Esophagus squamous epithelium (tissue), 5 donors: Measurements from ENCODE around the gene AUTS2. TPM values are rescaled to one million over a fixed set of nuclear protein-coding genes. Genes with fewer than 3 reads are reported as not detected.

Experiments used
- DNase-seq: peaks from one replicate; lab custom pipeline; 2025; lab: John Stamatoyannopoulos, UW
- H3K27ac ChIP-seq, 4 donors: fragments of 200-600 bp; sonication (generic); one replicate each; pipeline ENCODE4 v1.5.1; 2016 to 2019; ENCODE audit warnings: mild to moderate bottlenecking in 1 of 4
- H3K27me3 ChIP-seq, 4 donors: fragments of 200-600 bp; sonication (generic); 1 replicate in 3 of 4; 2 replicates in 1 of 4; pipeline versions ENCODE4 v1.5.1 to v1.6.0; 2017 to 2021; ENCODE audit warnings: antibody characterized with exemption in 1 of 4
- H3K36me3 ChIP-seq, 3 donors: fragments of 200-600 bp; sonication (generic); one replicate each; pipeline ENCODE4 v1.5.1; 2016 to 2019
- H3K4me1 ChIP-seq, 3 donors: fragments of 200-600 bp; sonication (generic); one replicate each; pipeline ENCODE4 v1.5.1; 2017 to 2019
- H3K4me3 ChIP-seq, 4 donors: fragments of 200-600 bp; sonication (generic); 1 replicate in 3 of 4; 2 replicates in 1 of 4; pipeline ENCODE4 v1.5.1; 2016 to 2019; ENCODE audit warnings: mild to moderate bottlenecking in 2 of 4, moderate library complexity in 1 of 4
- H3K9me3 ChIP-seq, 3 donors: fragments of 200-600 bp; sonication (generic); one replicate each; pipeline ENCODE4 v1.5.1; 2016 to 2019
- POLR2A ChIP-seq, 4 donors: fragments of 450-650 bp; IDR thresholded peaks; one replicate each; pipeline ENCODE4 v1.6.1; 2017; ENCODE audit warnings: antibody characterized with exemption in 4 of 4, mild to moderate bottlenecking in 4 of 4, moderate library complexity in 3 of 4
- WGBS, 2 donors: methylation state at CpG; one replicate each; pipeline ENCODE4 v1.1.5; 2018; 5-methylcytosine and 5-hydroxymethylcytosine counted together
- intact Hi-C: fragments of 100-400 bp; cut with DNase I; formaldehyde crosslinking; loops from one replicate; pipeline ENCODE4 v1.15.0; 2022
- total RNA-seq, 4 donors: library from RNA; depleted of rRNA; stranded (reverse); fragments of >200 nt; gene quantifications; one replicate each; pipeline ENCODE4 v1.1.0, GENCODE V29; 2016
- TF ChIP-seq, protein P1 (sequence below), 6 experiments: fragments of 450-650 bp in 4 of 6; fragments of 200-600 bp in 2 of 6; sonication (generic) in 2 of 6; IDR thresholded peaks; one replicate each; pipeline ENCODE4 v1.5.1; 2016 to 2019; ENCODE audit warnings: antibody characterized with exemption in 6 of 6, mild to moderate bottlenecking in 4 of 6, moderate library complexity in 4 of 6
- donor health status: DM: yes; HTN: yes; CAD: no.

The AUTS2 gene
- total RNA-seq, 4 donors from 2014 or later = 9.5 to 36.2 (median 23.0) TPM

DNA sequence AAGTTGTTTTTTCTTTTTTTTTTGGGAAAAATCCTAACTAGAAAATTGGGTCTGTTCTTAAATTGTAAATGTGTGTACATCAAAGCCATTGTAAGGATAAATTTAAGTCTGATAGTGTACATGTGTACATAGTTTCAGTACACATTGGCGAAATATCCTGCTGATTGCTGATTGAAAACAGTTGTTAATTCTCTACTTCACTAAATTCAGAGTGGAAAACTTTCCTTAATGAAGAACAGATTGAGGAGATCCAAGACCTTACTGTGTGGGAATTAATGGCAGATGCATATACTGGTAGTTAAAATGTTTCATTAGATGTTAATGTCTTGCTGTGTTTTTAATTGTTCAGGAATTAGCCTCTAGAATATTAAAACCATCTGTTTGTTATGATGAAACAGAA, 506.0 kb downstream of the AUTS2 start:
- H3K9me3 ChIP-seq = no peaks in the 10 kb centered on the region
- no peak overlapping the region for H3K27ac ChIP-seq
- H3K36me3 ChIP-seq = no peaks in the 10 kb centered on the region
- TF ChIP-seq POLR2A (IDR thresholded peaks at IDR 0.05) = no peak
- TF ChIP-seq, protein P1, sequence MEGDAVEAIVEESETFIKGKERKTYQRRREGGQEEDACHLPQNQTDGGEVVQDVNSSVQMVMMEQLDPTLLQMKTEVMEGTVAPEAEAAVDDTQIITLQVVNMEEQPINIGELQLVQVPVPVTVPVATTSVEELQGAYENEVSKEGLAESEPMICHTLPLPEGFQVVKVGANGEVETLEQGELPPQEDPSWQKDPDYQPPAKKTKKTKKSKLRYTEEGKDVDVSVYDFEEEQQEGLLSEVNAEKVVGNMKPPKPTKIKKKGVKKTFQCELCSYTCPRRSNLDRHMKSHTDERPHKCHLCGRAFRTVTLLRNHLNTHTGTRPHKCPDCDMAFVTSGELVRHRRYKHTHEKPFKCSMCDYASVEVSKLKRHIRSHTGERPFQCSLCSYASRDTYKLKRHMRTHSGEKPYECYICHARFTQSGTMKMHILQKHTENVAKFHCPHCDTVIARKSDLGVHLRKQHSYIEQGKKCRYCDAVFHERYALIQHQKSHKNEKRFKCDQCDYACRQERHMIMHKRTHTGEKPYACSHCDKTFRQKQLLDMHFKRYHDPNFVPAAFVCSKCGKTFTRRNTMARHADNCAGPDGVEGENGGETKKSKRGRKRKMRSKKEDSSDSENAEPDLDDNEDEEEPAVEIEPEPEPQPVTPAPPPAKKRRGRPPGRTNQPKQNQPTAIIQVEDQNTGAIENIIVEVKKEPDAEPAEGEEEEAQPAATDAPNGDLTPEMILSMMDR (IDR thresholded peaks at IDR 0.05) = no peak
- H3K4me1 ChIP-seq = peaks cover 0 to 4% (median 0%) of the 10 kb centered on the region in 3 donors
- intact Hi-C loops = no loop called here
- no peaks in the 10 kb centered on the region for H3K27me3 ChIP-seq
- WGBS, 2 donors = 86 to 94% methylated on average over 1 of the region's 1 CpG
- DNase-seq = no peak
- H3K4me3 ChIP-seq = no peak overlapping the region

DNA sequence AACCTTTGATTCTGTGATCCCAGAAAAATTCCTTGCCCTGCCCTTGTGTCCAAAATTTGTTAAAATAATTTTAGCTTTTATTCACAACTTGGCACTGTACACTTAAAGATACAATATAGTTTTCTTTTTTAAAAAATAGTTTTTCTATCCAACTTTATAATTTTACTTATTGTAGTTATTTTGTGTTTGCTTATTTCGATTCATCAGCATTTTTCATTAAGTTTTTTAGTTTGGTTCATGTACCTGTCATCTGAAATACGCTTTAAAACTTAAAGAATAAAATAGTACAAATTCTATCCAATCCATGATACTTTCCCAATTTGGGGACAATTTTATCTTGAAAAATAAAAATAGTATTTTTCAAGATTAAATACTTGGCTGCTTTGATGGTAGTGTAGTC, 514.8 kb downstream of the AUTS2 start:
- WGBS, 2 donors = 84 to 88% methylated on average over 2 of the region's 2 CpGs
- no peaks in the 10 kb centered on the region for H3K27me3 ChIP-seq
- DNase-seq = no peak
- intact Hi-C loops = no loop called here
- H3K9me3 ChIP-seq = no peaks in the 10 kb centered on the region
- no peak overlapping the region for H3K4me3 ChIP-seq
- no peak for TF ChIP-seq POLR2A (IDR thresholded peaks at IDR 0.05)
- TF ChIP-seq, protein P1 (IDR thresholded peaks at IDR 0.05) = no peak
- no peaks in the 10 kb centered on the region for H3K36me3 ChIP-seq
- H3K4me1 ChIP-seq = no peaks in the 10 kb centered on the region
- no peak overlapping the region for H3K27ac ChIP-seq

DNA sequence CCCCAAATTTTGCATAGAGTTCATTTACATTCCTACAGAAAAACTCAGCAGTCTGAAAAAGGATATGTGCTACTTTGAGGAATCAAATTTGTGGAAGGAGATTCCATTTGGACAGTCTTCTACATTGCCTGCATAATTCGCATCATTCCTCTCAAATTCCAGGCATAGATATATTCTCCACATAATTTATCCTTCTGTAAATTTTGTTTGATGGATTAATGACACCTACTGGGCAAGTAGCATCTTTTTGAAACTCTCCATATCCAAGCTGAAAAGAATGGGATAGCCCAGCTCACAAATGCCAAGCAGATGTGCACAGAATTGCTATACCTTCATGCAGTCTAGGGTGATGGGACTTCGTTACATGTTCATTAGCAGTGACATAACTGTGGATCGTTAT, 515.3 kb downstream of the AUTS2 start:
- DNase-seq = no peak
- no peak overlapping the region for H3K27ac ChIP-seq
- intact Hi-C loops = no loop called here
- no peaks in the 10 kb centered on the region for H3K4me1 ChIP-seq
- TF ChIP-seq, protein P1 (IDR thresholded peaks at IDR 0.05) = no peak
- no peak for TF ChIP-seq POLR2A (IDR thresholded peaks at IDR 0.05)
- no peaks in the 10 kb centered on the region for H3K9me3 ChIP-seq
- WGBS, 2 donors = 88% methylated on average over 3 of the region's 3 CpGs
- H3K36me3 ChIP-seq = no peaks in the 10 kb centered on the region
- H3K4me3 ChIP-seq = no peak overlapping the region
- H3K27me3 ChIP-seq = no peaks in the 10 kb centered on the region

DNA sequence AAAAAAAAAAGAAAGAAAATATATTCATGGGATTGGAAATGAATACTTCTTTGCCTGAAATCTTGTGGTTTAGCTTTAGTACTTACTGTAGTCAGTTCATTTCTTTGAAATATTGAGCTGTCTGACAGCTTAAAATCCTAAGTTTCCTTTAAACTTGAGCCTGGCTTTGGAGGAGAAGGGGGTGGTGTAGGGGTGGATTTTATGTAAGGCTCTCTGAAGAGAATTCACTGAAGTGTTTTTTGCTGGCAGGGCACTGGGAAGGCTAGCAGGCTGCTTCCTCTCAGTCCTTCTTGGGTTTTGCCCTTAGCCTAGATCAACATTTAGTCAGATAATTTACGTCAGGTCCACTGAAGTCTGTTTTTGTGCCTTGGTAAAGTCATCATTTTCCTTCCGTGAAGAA, 516.5 kb downstream of the AUTS2 start:
- no peak for DNase-seq
- H3K27ac ChIP-seq = no peak overlapping the region
- H3K4me3 ChIP-seq = no peak overlapping the region
- H3K36me3 ChIP-seq = no peaks in the 10 kb centered on the region
- intact Hi-C loops = no loop called here
- TF ChIP-seq, protein P1 (IDR thresholded peaks at IDR 0.05) = no peak
- no peak for TF ChIP-seq POLR2A (IDR thresholded peaks at IDR 0.05)
- WGBS, 2 donors = 89 to 95% methylated on average over 2 of the region's 2 CpGs
- no peaks in the 10 kb centered on the region for H3K27me3 ChIP-seq
- no peaks in the 10 kb centered on the region for H3K4me1 ChIP-seq
- no peaks in the 10 kb centered on the region for H3K9me3 ChIP-seq

DNA sequence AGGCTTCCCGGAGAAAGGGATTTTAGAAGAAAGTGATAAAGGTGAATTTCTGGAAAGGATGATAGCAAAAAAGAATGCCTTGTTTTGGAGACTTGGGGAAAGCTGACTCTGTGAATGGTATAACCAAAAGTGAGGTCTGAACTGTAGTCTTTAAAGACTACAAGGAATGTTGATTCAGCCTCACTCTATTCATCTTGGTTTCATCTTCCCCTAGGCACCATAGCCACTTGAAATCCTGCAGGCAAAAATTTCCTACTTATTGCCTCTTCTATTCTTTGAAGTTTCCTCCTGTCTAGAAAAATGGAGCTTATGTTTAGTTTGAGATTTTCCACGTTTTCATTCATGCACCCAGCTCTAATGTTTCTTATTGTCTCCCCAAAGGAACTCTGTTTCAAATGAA, 518.0 kb downstream of the AUTS2 start:
- no peaks in the 10 kb centered on the region for H3K9me3 ChIP-seq

DNA sequence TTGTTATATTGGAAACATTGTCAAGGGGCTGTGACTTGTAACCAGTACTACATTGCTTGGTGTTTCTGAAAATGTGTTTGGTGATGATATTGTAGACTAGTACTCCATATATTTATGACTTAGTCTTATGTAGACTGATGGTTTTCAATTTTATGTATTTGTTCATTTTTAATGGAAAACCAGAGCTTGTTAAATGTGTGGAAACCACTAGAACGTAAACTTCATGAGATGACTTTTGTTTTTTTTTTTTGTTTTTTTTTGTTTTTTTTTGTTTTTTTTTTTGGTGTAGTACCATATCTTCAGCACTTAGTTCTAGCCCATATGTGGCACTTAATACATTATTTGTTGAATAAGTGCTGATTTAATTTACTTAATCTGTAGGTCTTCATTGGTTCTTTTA, 518.6 kb downstream of the AUTS2 start:
- no peaks in the 10 kb centered on the region for H3K4me1 ChIP-seq
- H3K9me3 ChIP-seq = peaks cover 0 to under 1% (median 0%) of the 10 kb centered on the region in 3 donors
- no peak overlapping the region for H3K27ac ChIP-seq
- no peak overlapping the region for H3K4me3 ChIP-seq
- no peaks in the 10 kb centered on the region for H3K27me3 ChIP-seq
- whole genome bisulfite sequencing, 2 donors = 44 to 94% methylated on average over 1 of the region's 1 CpG
- TF ChIP-seq, protein P1 (IDR thresholded peaks at IDR 0.05) = no peak
- TF ChIP-seq POLR2A (IDR thresholded peaks at IDR 0.05) = no peak
- intact Hi-C loops = no loop called here
- no peaks in the 10 kb centered on the region for H3K36me3 ChIP-seq
- no peak for DNase-seq

More for the DNA sequence above, 518.0 kb downstream of the AUTS2 start:
- WGBS, 2 donors = 63 to 65% methylated on average over 2 of the region's 2 CpGs
- Histone ChIP-seq H3K36me3 (no peaks in the 10 kb centered on the region), H3K27me3 (no peaks in the 10 kb centered on the region), H3K4me3 (no peak overlapping the region), H3K27ac (no peak overlapping the region), H3K4me1 (no peaks in the 10 kb centered on the region)
- intact Hi-C loops = no loop called here
- no peak for TF ChIP-seq POLR2A (IDR thresholded peaks at IDR 0.05)
- DNase-seq = no peak
